Activated naive CD4-positive, alpha-beta T cell (primary cell): ENCODE results near the gene SYCP2L.
A peak's percentile ranks its signal among the peaks of the same experiment; 100 is the strongest.
"Not testable (repeated sequence)": the region's sequence is repeated elsewhere in the genome, so short reads cannot be mapped to it uniquely, and the experiment has no call there.

Source experiments
- DNase-seq, 4 experiments: peaks; one replicate each; lab custom pipeline; 2025; lab: John Stamatoyannopoulos, UW

Gene SYCP2L

GRCh38 chr6:10886691-10887502 lies at the start of gene SYCP2L:
TSS of gene SYCP2L (plus strand) at chr6:10887052. CDS start at chr6:10887127, 75 bp downstream.
- no peak for DNase-seq

GRCh38 chr6:10837622-10837994 lies 49.2 kb upstream of the SYCP2L start:
- DNase-seq: no peak

GRCh38 chr6:10837995-10838793 lies 48.7 kb upstream of the SYCP2L start, which contains the start of gene MAK:
TSS of gene MAK (minus strand) at chr6:10838539. CDS start at chr6:10830648, 7,891 bp downstream.
- peak; percentile 35 to 70 (median 44) for DNase-seq

DNA sequence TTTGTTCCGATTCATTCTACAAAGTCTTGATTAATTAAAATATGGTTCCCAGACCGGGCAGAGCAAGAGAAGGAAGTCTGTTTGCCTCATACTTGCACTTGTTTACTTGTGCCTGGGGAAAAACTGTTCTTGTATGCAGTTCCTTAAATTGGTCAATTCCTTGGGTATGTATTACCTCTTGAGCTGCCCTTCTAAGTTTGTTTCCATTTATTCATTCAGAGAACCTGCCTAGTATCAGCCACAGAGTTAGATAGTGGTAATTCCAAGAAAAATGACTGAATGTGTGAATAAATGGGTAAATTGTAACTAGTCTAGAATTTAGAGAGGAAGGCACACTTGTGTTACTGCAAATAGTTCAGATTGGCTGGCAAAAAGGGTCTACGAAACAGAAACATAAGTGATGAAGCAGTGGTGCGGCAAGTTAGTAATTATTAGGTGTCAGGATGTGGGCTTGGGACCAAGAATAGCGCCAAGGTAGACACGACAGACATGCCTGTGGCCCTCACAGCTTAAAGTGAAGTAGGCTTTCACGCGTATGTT lies 48.0 kb upstream of the SYCP2L start:
- DNase-seq: no peak

DNA sequence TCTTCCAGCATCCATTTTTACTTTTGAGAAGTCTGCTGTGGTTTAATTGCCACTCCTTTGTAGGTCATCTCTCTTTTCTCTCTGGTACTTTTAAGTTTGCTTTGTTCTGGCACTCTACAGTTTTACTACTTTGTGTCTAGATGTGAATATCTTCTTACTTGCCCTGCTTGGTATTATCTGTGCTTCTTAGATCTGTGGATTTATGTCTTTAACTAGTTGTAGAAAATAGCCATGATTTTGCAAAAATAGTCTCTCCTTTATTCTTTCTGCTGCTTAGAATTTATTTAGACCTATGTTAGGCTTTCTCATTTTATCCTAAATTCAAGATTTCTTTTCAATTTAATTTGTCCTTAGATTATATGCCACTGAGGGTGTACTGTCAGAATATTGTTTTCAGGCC lies 43.3 kb upstream of the SYCP2L start:
- no peak for DNase-seq

DNA sequence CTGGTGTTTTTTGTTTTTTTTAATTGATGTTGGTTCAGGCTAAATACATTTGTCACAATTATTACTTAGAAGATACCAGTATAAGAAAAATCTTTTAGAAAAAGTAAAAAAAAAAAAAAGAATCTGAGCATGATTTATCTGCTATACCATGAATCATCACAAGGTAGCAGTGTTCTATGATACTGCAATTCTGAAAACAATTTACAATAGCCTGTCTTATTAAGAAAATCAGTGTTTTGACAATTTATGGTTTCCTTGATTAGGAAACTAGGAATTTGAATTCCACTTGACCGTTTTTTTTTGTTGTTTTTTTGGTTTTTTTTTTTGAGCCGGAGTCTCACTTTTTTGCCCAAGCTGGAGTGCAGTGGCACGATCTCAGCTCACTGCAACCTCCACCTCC lies 39.2 kb upstream of the SYCP2L start:
- DNase-seq: no peak

DNA sequence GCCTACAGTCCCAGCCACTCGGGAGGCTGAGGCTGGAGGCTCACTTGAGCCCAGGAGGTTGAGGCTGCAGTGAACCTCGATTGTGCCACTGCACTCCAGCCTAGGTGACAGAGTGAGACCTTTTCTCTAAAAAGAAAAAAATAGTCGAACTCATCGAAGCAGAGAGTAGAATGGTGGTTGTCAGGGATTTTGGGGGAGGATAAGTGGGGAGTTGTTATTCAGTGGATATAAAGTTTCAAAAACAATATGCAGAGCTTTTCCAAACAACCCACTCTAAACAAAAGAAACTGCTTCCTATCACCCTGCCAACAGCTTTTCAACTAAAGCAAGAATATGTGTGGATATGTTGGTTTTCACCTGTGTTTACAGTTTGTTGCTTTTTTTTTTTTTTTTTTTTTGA lies 37.0 kb upstream of the SYCP2L start:
- no peak for DNase-seq

DNA sequence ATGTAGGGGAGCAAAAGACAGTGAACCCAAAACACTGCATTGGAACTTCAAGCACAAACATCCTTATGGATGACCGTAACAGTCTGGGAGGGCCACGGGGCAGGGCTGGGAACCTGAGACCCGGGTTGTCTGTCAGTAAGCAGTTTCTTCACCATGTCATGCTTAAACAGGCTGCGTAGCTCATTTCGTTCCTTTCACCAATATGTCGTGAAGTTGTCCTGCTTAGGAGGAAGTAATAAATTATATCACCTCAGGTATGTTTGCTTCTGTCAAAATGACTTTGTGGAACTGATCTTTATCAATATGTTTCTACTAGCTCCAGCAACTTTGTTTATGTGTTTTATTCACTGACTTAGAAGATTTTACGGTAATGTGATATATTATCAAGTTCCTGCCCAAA lies 36.1 kb upstream of the SYCP2L start:
- no peak for DNase-seq

DNA sequence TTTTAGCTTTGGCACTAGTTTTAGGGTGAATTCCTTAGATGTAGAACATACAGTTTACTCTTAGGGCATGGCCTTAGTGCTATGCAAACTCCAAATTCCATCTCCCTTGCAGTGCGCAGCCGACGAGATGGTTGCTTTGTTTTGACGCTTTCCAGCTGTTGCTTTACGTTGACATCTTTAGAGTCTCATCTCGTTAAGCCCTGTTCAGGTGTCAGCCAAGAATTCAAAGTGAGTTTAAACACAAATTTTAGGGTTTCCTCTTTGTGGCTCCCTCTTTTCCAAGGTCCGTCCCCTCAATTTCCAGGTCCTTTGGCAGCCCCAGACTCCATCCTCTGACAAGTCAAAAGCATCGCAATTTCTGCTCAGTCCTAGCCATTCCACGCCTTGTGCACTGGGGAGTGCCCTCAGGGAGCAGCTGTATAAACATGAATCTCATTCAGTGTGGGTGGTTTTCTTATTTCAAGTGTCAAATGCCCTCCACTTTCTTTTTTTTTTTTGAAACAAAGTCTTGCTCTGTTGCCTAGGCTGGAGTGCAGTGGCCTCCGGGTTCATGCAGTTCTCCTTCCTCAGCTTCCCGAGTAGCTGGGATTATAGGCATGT lies 34.4 kb upstream of the SYCP2L start:
- DNase-seq: no peak

DNA sequence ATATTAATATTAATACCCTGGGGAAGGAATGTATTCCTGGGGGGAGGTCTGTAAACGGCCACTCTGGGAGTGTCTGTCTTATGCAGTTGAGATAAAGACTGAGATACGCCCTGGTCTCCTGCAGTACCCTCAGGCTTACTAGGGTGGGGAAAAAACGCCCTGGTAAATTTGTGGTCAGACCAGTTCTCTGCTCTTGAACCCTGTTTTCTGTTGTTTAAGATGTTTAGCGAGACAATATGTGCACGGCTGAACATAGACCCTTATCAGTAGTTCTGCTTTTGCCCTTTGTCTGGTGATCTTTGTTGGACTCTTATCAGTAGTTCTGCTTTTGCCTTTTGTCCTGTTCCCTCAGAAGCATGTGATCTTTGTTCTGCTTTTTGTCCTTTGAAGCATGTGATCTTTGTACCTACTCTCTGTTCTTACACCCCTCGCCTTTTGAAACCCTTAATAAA lies 33.0 kb upstream of the SYCP2L start:
- not testable (repeated sequence) for DNase-seq

DNA sequence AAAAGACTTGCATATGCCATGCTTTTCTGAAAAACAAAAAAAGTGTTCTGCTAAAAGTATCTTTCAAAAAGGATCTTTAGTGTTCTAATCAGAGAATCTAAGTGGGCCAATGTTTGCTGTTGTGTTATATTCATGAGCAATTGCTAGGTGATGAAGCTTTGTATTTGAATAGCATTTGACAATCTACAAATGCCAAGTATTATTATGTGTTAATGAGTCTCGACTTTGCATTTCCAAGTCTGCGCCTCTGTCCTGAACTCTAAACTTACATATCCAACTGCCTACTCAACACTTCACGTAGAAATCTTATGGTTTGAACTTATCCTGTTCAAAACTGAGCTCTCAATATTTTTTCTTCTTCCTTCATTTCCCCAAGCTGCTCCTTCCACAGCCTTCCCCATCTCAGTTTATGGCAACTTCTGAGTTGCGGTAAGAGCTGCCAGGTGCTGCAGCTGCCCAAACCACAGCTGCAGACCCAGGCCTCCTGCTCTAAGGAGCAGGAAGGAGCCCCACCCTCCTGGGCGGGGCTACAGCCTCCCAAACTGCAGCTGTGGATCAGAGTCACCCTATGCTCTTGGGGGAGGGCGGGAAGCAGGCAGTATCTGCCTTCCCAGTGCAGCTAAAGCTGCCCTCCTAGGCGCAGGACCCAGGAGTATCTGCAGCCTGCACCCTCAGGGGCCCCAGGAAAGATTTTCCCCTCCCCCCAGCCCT lies 31.8 kb upstream of the SYCP2L start:
- DNase-seq: no peak

DNA sequence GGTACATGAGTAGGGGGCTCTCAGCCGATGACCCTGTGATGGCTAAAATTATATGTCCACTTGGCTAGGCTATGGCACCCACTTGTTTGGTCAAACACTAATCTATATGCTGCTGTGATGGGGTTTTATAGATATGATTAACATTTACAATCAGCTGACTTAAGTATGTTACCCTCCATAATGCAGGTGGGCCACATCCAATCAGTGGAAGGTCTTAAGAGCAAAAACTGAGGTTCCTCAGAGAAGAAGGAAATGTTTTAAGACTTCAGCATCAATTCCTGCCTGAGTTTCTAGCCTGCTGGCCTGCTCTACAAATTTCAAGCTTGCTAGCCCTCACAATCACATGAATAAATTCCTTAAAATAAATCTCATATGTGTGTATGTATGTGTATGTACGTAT lies 29.6 kb upstream of the SYCP2L start:
- DNase-seq: no peak

DNA sequence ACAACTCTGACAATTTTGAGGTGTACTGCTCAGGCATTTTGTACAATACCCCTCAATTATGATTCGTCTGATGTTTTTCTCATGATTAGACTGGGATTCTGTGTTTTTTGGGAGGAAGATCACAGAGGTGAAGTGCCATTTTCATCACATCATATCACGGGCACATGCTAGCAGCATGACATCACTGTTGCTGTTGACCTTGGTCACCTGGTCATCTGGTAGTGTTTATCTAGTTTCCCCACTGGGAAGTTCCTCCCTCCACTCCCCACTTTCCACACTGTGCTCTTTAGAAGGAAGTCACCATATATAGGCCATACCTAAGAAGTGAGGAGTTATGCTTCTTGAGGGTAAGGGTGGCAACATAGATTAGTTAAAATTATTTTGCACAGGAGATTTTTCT lies 25.8 kb upstream of the SYCP2L start:
- no peak for DNase-seq

GRCh38 chr6:10862361-10862760 lies 24.5 kb upstream of the SYCP2L start:
- DNase-seq: no peak

DNA sequence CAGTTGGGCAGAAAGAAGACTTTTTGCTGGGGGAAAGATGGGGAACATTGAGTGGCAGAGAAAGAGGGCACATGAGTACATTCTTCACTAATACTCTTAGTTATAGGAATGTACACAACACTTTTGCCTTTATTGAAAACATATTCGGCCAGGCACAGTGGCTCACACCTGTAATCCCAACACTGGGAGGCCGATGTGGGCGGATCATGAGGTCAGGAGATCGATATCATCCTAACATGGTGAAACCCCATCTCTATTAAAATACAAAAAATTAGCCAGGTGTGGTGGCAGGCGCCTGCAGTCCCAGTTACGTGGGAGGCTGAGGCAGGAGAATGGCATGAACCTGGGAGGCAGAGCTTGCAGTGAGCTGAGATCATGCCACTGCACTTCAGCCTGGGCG lies 23.8 kb upstream of the SYCP2L start:
- not testable (repeated sequence) for DNase-seq

- not testable (repeated sequence) for DNase-seq
Observed at GRCh38 chr6:10866709-10867108, 20.1 kb upstream of the SYCP2L start.

- no peak for DNase-seq
Observed at GRCh38 chr6:10867952-10868351, 18.9 kb upstream of the SYCP2L start.

DNA sequence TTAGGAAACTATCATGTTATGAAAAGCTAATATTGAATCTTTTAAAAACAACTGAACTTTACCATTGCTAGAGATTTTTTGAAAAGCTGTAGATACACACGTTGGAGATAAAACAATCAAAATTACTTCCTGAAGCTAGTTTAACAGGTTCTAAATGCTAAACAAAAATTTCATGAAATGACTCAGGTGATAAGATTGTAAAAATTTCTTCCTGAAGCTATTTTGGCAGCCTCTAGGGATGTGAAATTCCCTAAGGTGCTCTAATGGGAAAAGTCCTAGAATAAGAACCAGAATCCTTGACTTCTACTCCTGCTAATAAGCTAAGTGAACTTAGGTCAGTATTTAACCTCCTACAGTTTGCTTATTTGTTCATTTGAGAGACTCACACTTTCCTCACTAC lies 13.5 kb upstream of the SYCP2L start:
- DNase-seq: no peak

- no peak for DNase-seq
Observed at GRCh38 chr6:10874207-10874606, 12.6 kb upstream of the SYCP2L start.

DNA sequence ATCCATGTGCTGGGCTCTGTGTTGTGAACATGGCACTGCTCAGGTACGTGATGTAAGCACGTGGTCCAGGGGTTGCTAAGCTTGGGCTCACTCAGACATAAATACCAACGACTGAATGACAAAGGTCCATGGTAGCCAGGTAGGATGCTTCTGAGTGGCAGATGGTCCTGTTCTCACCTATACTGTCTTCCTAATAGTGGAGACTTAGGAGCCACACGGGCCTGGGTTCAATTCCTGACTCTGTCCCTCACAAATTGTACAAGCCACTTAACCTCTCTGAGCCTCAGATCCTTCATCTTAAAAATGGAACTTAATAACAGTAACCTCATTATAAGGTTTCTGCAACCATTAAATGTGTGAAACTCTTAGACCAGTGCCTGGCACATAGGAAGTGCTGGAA lies 11.8 kb upstream of the SYCP2L start:
- no peak for DNase-seq

- no peak for DNase-seq
Observed at GRCh38 chr6:10877012-10877411, 9.8 kb upstream of the SYCP2L start.

GRCh38 chr6:10877871-10878270 lies 9.0 kb upstream of the SYCP2L start:
- DNase-seq: no peak
